ENCODE data around the gene PSMC2.

GRCh38 chr7:103297837-103298179, 49.6 kb upstream of the PSMC2 start:
- no peak for TF ChIP-seq CTCF (conservative IDR thresholded peaks at IDR 0.05; ENCODE audit: low read depth, low read length)
- no peak for TF ChIP-seq EZH2phosphoT487 (IDR thresholded peaks at IDR 0.05; ENCODE audit: borderline replicate concordance, low read length)
